PFSK-1 (cell line): ENCODE results near the gene MICOS13.

Source experiments
- FOXP2 ChIP-seq: optimal IDR thresholded peaks from 2 replicates; pipeline ENCODE3; 2011; ENCODE audit warnings: borderline replicate concordance, control low read depth, inconsistent platforms; ENCODE audit not compliant: insufficient read depth; ENCODE audit errors: extremely low read length, extremely low read depth
- POLR2AphosphoS5 ChIP-seq: IDR thresholded peaks from 2 replicates; pipeline ENCODE4 v1.6.1; 2012; ENCODE audit warnings: low read depth, mild to moderate bottlenecking, control low read depth, low read length, moderate library complexity
- REST ChIP-seq, 2 experiments: IDR thresholded peaks; 2 replicates each; pipeline versions ENCODE4 v1.6.1 to v1.8.0; 2011 to 2012; ENCODE audit warnings: low read depth in 2 of 2, low read length in 2 of 2, control low read depth in 1 of 2, inconsistent platforms in 1 of 2, mild to moderate bottlenecking in 1 of 2, moderate library complexity in 1 of 2; ENCODE audit not compliant: insufficient read depth in 1 of 2

- TF ChIP-seq FOXP2 = no peak
- peak; percentile 2 for TF ChIP-seq POLR2AphosphoS5
- TF ChIP-seq REST (IDR thresholded peaks at IDR 0.05; ENCODE audit: insufficient read depth in 1 of 2, low read depth in 2 of 2, low read length in 2 of 2) = no peak
Measured at GRCh38 chr19:5693195-5694166, 13.2 kb upstream of the MICOS13 start.
